Stomach (tissue), 4 donors: Measurements from ENCODE around the gene ST6GALNAC5.

Experiments
- CTCF ChIP-seq, 7 experiments: fragments of 450-650 bp in 4 of 7; fragments of 200-600 bp in 3 of 7; sonication (generic) in 3 of 7; IDR thresholded peaks; one replicate each; pipeline ENCODE4 v1.5.1; 2016 to 2019; ENCODE audit warnings: antibody characterized with exemption in 7 of 7, control low read depth in 2 of 7, mild to moderate bottlenecking in 1 of 7
- POLR2AphosphoS5 ChIP-seq, 3 donors: sonication (generic); formaldehyde crosslinking; IDR thresholded peaks; one replicate each; pipeline ENCODE4 v1.6.1; 2016; ENCODE audit warnings: antibody characterized with exemption in 3 of 3

DNA sequence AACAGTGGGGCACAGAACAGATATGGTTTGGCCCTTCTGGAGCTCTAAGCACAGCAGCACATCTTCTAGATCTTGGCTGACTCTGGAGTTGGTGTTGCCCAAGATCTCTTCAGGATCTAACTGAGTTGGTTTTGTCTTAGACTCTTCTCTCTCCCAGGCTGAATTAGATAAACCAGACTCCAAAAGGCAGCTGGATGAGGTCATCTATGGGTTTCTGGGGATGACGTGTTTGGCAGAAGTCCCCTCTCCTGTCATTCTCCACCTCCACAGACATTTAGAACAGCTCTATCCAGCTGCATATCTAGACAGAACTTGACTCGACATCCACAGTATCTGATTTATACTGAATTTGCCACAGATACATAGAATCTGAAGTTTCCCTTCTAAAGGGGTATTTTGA lies 75.3 kb downstream of the ST6GALNAC5 start:
- TF ChIP-seq CTCF (IDR thresholded peaks at IDR 0.05) (no peak), POLR2AphosphoS5 (IDR thresholded peaks at IDR 0.05) (no peak)
